Neuronal stem cell (in vitro differentiated cells): ENCODE data around the gene KCNAB2.

Experiments used
- DNase-seq: peaks from one replicate; pipeline ENCODE4 v3.0.0-alpha.2; 2013; ENCODE audit warnings: low spot score
- H2AFZ ChIP-seq: one replicate; pipeline ENCODE4 v1.6.1; 2013; ENCODE audit warnings: mild to moderate bottlenecking, low read length, inconsistent platforms
- H2AK5ac ChIP-seq: 2 replicates; pipeline ENCODE4 v1.6.1; 2013; ENCODE audit warnings: low read depth, mild to moderate bottlenecking, inconsistent platforms, low read length, moderate library complexity, mixed read lengths
- H2BK120ac ChIP-seq: 2 replicates; pipeline ENCODE4 v1.6.1; 2013; ENCODE audit warnings: low read depth, mild to moderate bottlenecking, inconsistent platforms, low read length, moderate library complexity, mixed read lengths
- H2BK12ac ChIP-seq: one replicate; pipeline ENCODE4 v1.6.1; 2013; ENCODE audit warnings: low read length, inconsistent platforms
- H2BK15ac ChIP-seq: 2 replicates; pipeline ENCODE4 v1.6.1; 2013; ENCODE audit warnings: mild to moderate bottlenecking, low read length, inconsistent platforms, mixed read lengths
- H2BK5ac ChIP-seq: one replicate; pipeline ENCODE4 v1.6.1; 2013; ENCODE audit warnings: inconsistent platforms, mild to moderate bottlenecking, low read length, moderate library complexity
- H3K14ac ChIP-seq: one replicate; pipeline ENCODE4 v1.6.1; 2013; ENCODE audit warnings: low read length, inconsistent platforms
- H3K18ac ChIP-seq: 2 replicates; pipeline ENCODE4 v1.6.1; 2013; ENCODE audit warnings: low read length, inconsistent platforms
- H3K23ac ChIP-seq: 2 replicates; pipeline ENCODE4 v1.6.1; 2013; ENCODE audit warnings: low read depth, mild to moderate bottlenecking, mixed read lengths, low read length, inconsistent platforms; ENCODE audit not compliant: poor library complexity
- H3K27ac ChIP-seq: replicated peaks from 3 replicates; pipeline ENCODE4 v1.5.1; 2013; ENCODE audit warnings: low read length, inconsistent platforms
- H3K27me3 ChIP-seq, 3 experiments: 2 replicates each; pipeline ENCODE4 v1.6.1; 2013; ENCODE audit warnings: low read length in 3 of 3, mild to moderate bottlenecking in 2 of 3, inconsistent platforms in 1 of 3, low read depth in 1 of 3, mixed read lengths in 1 of 3, moderate library complexity in 1 of 3; ENCODE audit not compliant: control insufficient read depth in 3 of 3, insufficient read depth in 3 of 3
- H3K36me3 ChIP-seq, 2 donors: replicated peaks in 1 of 2; 2 replicates each; pipeline ENCODE4 v1.6.1; 2013; ENCODE audit warnings: low read length in 2 of 2; ENCODE audit not compliant: control insufficient read depth in 2 of 2, insufficient read depth in 2 of 2
- H3K4ac ChIP-seq: 2 replicates; pipeline ENCODE4 v1.6.1; 2013; ENCODE audit warnings: inconsistent platforms, mild to moderate bottlenecking, low read length, moderate library complexity
- H3K4me1 ChIP-seq, 2 donors: 1 replicate in 1 of 2; 2 replicates in 1 of 2; pipeline ENCODE4 v1.6.1; 2013; ENCODE audit warnings: low read length in 2 of 2, low read depth in 1 of 2; ENCODE audit not compliant: control insufficient read depth in 2 of 2, insufficient read depth in 1 of 2
- H3K4me2 ChIP-seq: one replicate; pipeline ENCODE4 v1.6.1; 2013; ENCODE audit warnings: mild to moderate bottlenecking, low read length, inconsistent platforms; ENCODE audit not compliant: insufficient read depth, poor library complexity, severe bottlenecking
- H3K4me3 ChIP-seq, 2 donors: 2 replicates each; pipeline ENCODE4 v1.5.1; 2013; ENCODE audit warnings: low read length in 2 of 2, mild to moderate bottlenecking in 2 of 2, inconsistent platforms in 1 of 2, moderate library complexity in 1 of 2
- H3K79me1 ChIP-seq: one replicate; pipeline ENCODE4 v1.6.1; 2013; ENCODE audit warnings: low read depth, mild to moderate bottlenecking, inconsistent platforms, low read length, moderate library complexity
- H3K9ac ChIP-seq: one replicate; pipeline ENCODE4 v1.6.1; 2013; ENCODE audit warnings: mild to moderate bottlenecking, low read depth, low read length, inconsistent platforms; ENCODE audit not compliant: poor library complexity
- H3K9me3 ChIP-seq, 2 donors: replicated peaks in 1 of 2; 2 replicates each; pipeline versions ENCODE3 to v1.6.1; 2013; ENCODE audit warnings: low read length in 2 of 2, mild to moderate bottlenecking in 2 of 2, inconsistent platforms in 1 of 2, low read depth in 1 of 2, mixed read lengths in 1 of 2, moderate library complexity in 1 of 2; ENCODE audit not compliant: control insufficient read depth in 2 of 2, insufficient read depth in 1 of 2
- H4K8ac ChIP-seq: one replicate; pipeline ENCODE4 v1.6.1; 2013; ENCODE audit warnings: low read depth, mild to moderate bottlenecking, inconsistent platforms, low read length, moderate library complexity
- H4K91ac ChIP-seq: one replicate; pipeline ENCODE4 v1.6.1; 2013; ENCODE audit warnings: low read length, low read depth, mild to moderate bottlenecking, inconsistent platforms; ENCODE audit not compliant: poor library complexity
- WGBS, 2 donors: extraction: QIAGEN DNeasy Blood & Tissue Kit; methylation state at CpG; one replicate each; pipeline ENCODE4 v1.1.7; 2013; ENCODE audit warnings: missing lambda C conversion rate in 2 of 2, mixed read lengths in 1 of 2; ENCODE audit not compliant: insufficient read length in 2 of 2, insufficient replicate concordance in 1 of 2; ENCODE audit errors: extremely low coverage in 2 of 2; 5-methylcytosine and 5-hydroxymethylcytosine counted together

Gene KCNAB2

DNA sequence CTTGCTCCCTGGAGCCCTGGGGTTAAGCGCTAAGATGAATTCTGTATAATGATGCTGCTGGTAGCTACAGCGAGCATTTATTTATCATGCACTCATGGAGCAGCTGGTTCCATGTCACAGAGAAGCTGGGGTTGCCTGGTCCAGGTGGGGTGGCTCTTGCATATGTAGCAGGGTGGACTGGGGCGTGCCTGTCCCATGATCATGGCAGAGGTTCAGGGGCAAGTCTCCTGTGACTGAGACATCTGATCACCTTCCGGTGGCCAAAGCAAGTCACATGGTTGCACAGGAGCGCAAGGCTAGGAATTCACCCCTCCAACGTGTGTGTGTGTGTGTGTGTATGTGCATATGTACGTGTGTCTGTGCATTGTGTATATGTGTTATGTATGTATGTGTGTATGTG, 15.6 kb upstream of the KCNAB2 start:
- H3K4me3 ChIP-seq: peak overlapping the region in 1 of 2 donors; percentile 54
- peaks cover 0 to 23% (median 8%) of the 10 kb centered on the region in 3 experiments for H3K27me3 ChIP-seq
- no peak overlapping the region for H3K27ac ChIP-seq
- no peak overlapping the region for H4K91ac ChIP-seq
- H2AK5ac ChIP-seq: no peak overlapping the region
- peaks cover 9 to 21% of the 10 kb centered on the region in 2 donors for H3K4me1 ChIP-seq
- peaks cover 0 to 3% of the 10 kb centered on the region in 2 donors for H3K9me3 ChIP-seq
- no peak overlapping the region for H2BK120ac ChIP-seq
- H3K36me3 ChIP-seq: no peaks in the 10 kb centered on the region
- H3K4ac ChIP-seq: no peak overlapping the region
- no peak overlapping the region for H3K18ac ChIP-seq
- no peak overlapping the region for H3K23ac ChIP-seq
- H3K14ac ChIP-seq: no peak overlapping the region
- H3K4me2 ChIP-seq: no peak overlapping the region
- WGBS, 2 donors: no CpG with 5 or more reads among the region's 7 CpGs
- no peak overlapping the region for H4K8ac ChIP-seq
- peaks cover 1% of the 10 kb centered on the region for H3K79me1 ChIP-seq
- no peak overlapping the region for H2BK5ac ChIP-seq
- peak overlapping the region; percentile 12 for H3K9ac ChIP-seq
- no peak overlapping the region for H2BK15ac ChIP-seq
- H2AFZ ChIP-seq: no peak overlapping the region
- DNase-seq: no peak
- no peak overlapping the region for H2BK12ac ChIP-seq

DNA sequence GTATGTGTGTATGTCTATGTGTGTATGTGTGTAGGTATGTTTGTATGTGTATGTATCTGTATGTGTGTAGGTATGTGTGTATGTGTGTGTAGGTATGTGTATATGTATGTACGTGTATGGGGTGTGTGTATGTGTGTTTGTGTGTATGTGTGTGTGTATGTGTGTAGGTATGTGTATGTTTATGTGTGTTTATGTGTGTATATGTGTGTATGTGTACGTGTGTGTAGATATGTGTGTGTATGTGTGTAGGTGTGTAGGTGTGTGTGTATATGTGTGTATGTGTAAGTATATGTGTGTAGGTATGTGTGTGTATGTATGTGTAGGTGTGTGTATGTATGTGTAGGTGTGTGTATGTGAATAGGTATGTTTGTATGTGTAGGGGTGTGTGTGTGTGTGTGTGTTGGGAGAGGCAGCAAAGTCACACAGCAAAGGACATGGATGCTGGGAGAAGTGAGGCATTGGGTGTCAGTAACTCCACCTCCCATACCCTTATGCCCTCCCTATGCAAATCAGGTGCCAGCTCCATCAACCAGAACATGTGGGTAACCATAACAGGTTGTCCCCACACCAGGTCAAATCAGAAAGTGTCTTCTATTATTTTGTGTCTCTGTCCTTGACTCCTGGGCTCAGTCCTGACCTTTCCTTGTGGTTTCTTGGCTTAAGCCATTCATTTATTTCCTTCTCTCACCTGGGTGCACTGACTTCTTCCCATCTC, 15.0 kb upstream of the KCNAB2 start:
- Histone ChIP-seq H3K23ac (no peak overlapping the region), H3K4ac (no peak overlapping the region), H3K9me3 (peaks cover 0 to 3% of the 10 kb centered on the region in 2 donors), H2AFZ (no peak overlapping the region), H3K18ac (no peak overlapping the region), H3K4me1 (peaks cover 9 to 18% of the 10 kb centered on the region in 2 donors), H3K79me1 (peaks cover 1% of the 10 kb centered on the region), H2BK120ac (no peak overlapping the region), H3K4me3 (no peak overlapping the region), H2BK12ac (no peak overlapping the region), H3K4me2 (no peak overlapping the region), H4K91ac (no peak overlapping the region), H2AK5ac (no peak overlapping the region), H3K9ac (no peak overlapping the region), H3K36me3 (no peaks in the 10 kb centered on the region), H2BK5ac (no peak overlapping the region), H4K8ac (no peak overlapping the region), H3K27me3 (peaks cover 0 to 22% (median 8%) of the 10 kb centered on the region in 3 experiments), H3K14ac (no peak overlapping the region), H2BK15ac (no peak overlapping the region), H3K27ac (no peak overlapping the region)
- DNase-seq: no peak
- 91 to 94% methylated on average over 1 to 2 of the region's 2 CpGs for WGBS, 2 donors

- Histone ChIP-seq H3K4me3 (peak overlapping the region in 1 of 2 donors; percentile 74), H3K4me1 (peaks cover 3 to 9% of the 10 kb centered on the region in 2 donors), H3K27me3 (peaks cover 0 to 13% (median 8%) of the 10 kb centered on the region in 3 experiments), H2BK12ac (no peak overlapping the region), H3K18ac (no peak overlapping the region), H3K27ac (no peak overlapping the region), H2BK15ac (no peak overlapping the region), H4K8ac (peak overlapping the region; percentile 74), H2AK5ac (no peak overlapping the region), H4K91ac (no peak overlapping the region), H3K23ac (peak overlapping the region; percentile 86), H3K9ac (peak overlapping the region; percentile 90), H3K36me3 (no peaks in the 10 kb centered on the region), H3K4me2 (no peak overlapping the region), H2AFZ (no peak overlapping the region), H3K79me1 (peaks cover 1% of the 10 kb centered on the region), H2BK120ac (no peak overlapping the region), H2BK5ac (no peak overlapping the region), H3K4ac (no peak overlapping the region), H3K9me3 (peaks cover 0 to 3% of the 10 kb centered on the region in 2 donors), H3K14ac (peak overlapping the region; percentile 49)
- WGBS, 2 donors: no CpG with 5 or more reads among the region's 8 CpGs
- DNase-seq: no peak
Measured at GRCh38 chr1:6033124-6033523, 12.6 kb upstream of the KCNAB2 start.

GRCh38 chr1:6033986-6034749, 11.5 kb upstream of the KCNAB2 start:
- no peak overlapping the region for H2AK5ac ChIP-seq
- H2BK12ac ChIP-seq: no peak overlapping the region
- H3K4me3 ChIP-seq: peak overlapping the region; percentile 21 to 72
- H3K4ac ChIP-seq: no peak overlapping the region
- H3K27me3 ChIP-seq: peaks cover 0 to 13% (median 8%) of the 10 kb centered on the region in 3 experiments
- peak overlapping the region; percentile 93 for H2AFZ ChIP-seq
- H4K8ac ChIP-seq: no peak overlapping the region
- no peak overlapping the region for H3K9ac ChIP-seq
- no CpG with 5 or more reads among the region's 21 CpGs for WGBS, 2 donors
- no peak overlapping the region for H3K27ac ChIP-seq
- H3K18ac ChIP-seq: peak overlapping the region; percentile 31
- no peak overlapping the region for H2BK15ac ChIP-seq
- H3K4me1 ChIP-seq: peaks cover 3 to 11% of the 10 kb centered on the region in 2 donors
- no peaks in the 10 kb centered on the region for H3K36me3 ChIP-seq
- DNase-seq: no peak
- H3K4me2 ChIP-seq: peak overlapping the region; percentile 65
- H2BK5ac ChIP-seq: no peak overlapping the region
- no peak overlapping the region for H4K91ac ChIP-seq
- H3K9me3 ChIP-seq: peaks cover 0 to 3% of the 10 kb centered on the region in 2 donors
- no peak overlapping the region for H2BK120ac ChIP-seq
- no peak overlapping the region for H3K23ac ChIP-seq
- H3K79me1 ChIP-seq: peaks cover 1% of the 10 kb centered on the region
- H3K14ac ChIP-seq: no peak overlapping the region
